ENCODE data around the gene DOLK.
A peak's percentile ranks its signal among the peaks of the same experiment; 100 is the strongest.
"Not testable (repeated sequence)": the region's sequence is repeated elsewhere in the genome, so short reads cannot be mapped to it uniquely, and the experiment has no call there.

DOLK gene

DNA sequence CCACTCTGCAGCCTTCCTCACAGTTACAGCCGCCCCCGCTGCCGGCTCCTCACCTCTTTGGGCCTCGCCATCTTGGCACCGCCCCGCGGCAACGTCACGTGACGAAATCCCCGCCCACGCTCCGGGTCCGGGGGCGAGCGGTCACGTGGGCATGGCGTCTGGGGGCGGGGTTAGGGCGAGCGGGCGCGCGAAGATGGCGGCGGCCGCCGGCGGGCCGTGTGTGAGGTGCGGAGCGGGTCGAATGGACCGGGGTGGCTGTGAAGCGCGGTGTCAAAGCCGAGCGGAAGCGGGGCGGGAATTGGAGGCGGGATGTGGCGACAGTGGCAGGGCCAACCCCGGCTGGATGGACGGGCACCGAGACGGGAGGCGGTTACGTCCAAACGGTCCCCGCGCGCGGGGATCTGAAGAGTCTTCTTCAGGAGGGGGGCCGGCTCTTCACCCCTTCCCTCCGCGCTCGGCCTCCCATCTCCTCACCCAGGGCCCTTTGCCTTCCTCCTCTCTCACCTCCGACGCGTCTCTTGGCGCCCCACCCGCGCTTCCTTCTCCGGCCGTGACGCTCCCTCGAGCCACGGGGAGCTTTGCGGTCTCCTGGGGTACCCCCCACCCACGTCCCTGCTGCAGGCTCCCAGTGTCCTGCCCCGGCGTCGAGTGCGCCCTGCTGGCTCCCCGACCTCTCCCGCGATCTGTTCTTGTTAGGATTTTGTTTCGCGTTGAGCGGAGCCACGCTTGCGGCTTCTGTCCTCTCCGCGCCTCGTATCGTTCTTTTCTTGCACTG is at the start of gene DOLK, which contains the start of gene NUP188:
TSS of gene DOLK (minus strand) at position 77 of the 775 bp plus-strand sequence. CDS start 300 bp downstream, outside the sequence.
TSS of gene NUP188 (plus strand) at position 173 of the 775 bp plus-strand sequence. CDS start at position 194, 21 bp downstream.
- DNase-seq (ENCODE audit: low read depth) = peak; percentile 91

DNA sequence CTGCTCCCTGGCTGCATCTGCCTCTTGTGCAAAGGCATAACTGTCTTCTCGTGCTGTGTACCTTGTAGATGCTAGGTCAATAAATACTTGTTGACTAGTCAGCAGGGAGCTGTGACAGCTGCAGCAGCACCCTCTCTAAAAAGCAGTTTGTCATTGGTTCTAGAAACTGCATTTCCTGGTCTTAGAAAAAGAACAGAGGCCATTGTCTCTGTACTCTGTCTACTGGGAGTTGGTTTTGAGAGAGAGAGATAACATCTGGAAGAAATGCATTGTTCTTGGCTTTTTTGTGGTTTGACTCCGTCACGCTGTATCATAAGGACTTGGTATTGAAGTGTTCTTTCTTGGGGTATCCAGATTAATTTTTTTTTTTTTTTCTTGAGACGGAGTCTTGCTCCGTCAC is 48.4 kb upstream of the DOLK start:
- no peak for DNase-seq (ENCODE audit: low read depth)

DNA sequence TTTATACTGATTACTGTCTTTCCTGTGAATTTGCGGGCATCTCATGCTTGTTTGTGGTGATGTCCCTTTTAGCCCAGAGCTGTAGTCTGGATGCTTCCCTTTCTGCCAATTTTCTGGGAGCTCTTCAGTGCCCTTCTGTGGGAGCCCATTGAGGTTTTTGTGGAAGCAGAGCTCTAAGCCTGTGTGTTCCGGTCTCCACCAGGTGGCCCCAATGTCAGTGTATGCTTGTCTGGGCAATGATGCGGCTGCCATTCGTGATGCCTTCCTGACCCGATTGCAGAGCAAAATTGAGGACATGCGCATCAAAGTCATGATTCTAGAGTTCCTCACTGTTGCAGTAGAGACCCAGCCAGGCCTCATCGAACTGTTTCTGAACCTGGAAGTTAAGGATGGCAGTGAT is 45.6 kb upstream of the DOLK start:
- DNase-seq (ENCODE audit: low read depth) = peak; percentile 27

DNA sequence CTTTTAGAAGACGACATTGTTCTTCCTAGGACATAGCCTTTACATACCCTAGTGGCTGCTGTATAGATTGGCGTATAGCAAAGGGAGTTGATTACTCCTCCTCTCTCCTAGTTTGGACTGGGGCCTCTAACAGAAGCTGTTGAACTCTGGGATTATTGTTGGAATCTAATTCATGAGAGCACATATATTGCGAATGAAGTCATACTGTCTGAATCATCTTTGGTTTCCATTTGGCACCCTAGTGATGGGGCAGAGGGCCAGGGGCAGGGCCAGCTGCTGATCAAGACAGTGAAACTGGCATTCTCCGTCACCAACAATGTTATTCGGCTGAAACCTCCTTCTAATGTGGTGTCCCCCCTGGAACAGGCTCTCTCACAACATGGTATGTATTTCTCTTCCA is 40.4 kb upstream of the DOLK start:
- DNase-seq (ENCODE audit: low read depth) = peak; percentile 82

DNA sequence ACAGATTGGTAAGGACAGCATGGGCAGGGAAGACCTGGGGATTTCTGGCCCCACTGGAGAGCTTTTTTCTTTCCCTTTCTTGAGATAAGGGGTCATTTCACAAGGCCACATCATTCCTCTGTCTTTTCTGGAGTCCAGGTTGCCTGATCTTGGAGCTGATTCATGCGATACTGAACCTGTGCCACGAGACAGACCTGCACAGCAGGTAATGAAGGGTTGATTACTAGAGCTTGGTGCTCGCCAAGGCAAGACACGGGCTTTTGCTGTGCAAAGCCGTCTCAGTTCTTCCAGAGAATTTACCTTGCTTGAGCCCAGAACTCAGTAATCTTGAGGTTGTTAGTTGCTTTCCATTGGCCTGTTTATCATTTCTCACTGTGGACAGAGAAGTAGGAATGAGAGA is 39.3 kb upstream of the DOLK start:
- DNase-seq (ENCODE audit: low read depth) = no peak

DNA sequence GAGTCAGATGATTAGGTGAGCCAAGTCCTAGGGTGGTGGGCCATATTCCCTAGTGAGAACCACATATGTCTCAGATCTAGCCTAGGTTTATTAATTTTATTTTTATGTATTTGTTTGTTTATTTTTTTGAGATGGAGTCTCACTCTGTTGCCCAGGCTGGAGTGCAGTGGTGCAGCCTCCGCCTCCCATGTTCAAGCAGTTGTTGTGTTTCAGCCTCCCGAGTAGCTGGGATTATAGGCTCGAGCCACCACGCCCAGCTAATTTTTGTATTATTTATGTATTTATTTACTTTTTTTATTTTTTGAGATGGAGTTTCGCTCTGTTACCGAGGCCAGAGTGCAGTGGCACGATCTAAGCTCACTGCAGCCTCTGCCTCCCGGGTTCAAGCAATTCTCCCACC is 36.1 kb upstream of the DOLK start:
- DNase-seq (ENCODE audit: low read depth) = no peak

DNA sequence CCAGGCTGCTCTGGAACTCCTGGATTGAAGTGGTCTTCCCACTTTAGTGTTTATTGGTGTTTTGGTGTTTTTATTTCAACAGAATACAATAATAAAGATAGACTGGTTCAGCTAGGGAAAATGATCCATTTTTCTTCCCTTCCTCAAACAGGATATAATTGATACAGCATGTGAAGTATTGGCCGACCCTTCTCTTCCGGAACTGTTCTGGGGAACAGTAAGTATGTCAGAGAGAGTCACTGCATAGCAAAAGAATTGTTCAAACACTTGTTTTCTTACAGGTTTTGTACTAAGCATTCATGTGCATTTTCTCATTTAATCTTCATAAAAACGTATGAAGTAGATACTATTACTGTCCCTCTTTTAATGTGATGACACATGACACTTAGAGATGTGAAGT is 31.7 kb upstream of the DOLK start:
- DNase-seq (ENCODE audit: low read depth) = no peak

DNA sequence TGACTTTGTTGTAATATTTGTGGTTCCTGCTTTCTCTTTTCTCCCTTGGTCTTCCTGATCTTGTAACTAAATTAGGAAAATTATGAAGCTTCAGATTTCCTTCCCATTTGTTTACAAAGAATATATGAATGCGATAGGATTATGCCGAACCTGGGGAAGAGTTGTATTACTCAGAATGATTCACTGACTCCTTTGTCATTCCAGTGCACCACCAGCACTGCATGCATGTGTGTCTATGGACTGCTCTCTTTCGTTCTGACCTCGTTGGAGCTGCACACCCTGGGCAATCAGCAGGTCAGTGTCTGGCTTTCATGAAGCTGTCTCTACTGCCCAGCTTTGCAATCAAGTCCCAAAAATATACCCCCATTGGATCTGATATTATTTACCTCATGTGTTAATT is 25.6 kb upstream of the DOLK start:
- DNase-seq (ENCODE audit: low read depth) = peak; percentile 79

DNA sequence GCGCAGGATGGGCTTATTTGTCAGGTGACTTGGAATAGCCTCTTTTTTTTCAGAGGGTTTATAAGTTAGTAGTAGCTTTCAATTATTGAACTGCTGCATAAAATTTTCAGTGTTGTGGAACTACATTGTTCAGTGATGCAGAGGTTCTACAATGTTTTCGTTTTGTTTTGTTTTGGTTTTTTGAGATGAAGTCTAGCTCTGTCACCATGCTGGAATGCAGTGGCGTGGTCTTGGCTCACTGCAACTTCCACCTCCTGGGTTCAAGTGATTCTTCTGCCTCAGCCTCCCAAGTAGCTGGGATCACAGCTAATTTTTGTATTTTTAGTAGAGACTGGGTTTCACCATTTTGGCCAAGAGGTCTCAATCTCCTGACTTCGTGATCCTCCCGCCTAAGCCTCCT is 22.1 kb upstream of the DOLK start:
- peak; percentile 63 for DNase-seq (ENCODE audit: low read depth)

DNA sequence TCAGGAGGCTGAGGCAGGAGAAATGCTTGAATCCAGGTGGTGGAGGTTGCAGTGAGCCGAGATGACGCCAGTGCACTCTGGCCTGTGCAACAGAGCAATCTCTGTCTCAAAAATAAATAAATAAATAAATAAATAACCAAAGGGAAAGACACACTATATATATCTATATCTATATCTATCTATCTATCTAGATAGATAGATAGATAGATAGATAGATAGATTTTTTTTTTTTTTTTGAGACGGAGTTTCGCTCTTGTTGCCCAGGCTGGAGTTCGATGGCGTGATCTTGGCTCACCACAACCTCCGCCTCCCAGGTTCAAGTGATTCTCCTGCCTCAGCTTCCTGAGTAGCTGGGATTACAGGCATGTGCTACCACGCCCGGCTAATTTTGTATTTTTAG is 14.0 kb upstream of the DOLK start:
- not testable (repeated sequence) for DNase-seq (ENCODE audit: low read depth)

DNA sequence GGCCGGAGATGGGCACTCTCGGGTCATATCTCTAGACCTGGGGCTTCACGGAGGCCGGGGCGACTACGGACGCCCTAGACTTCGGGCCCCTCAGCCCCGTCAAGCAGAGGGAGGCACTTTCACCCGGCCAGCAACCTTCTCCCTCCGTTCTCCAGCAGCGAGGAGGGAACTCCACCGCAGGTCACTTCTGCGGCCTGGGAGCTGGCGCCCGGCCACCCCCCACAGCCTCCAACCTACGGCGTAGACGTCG is 201 bp downstream of the DOLK start:
- DNase-seq (ENCODE audit: low read depth) = no peak

DNA sequence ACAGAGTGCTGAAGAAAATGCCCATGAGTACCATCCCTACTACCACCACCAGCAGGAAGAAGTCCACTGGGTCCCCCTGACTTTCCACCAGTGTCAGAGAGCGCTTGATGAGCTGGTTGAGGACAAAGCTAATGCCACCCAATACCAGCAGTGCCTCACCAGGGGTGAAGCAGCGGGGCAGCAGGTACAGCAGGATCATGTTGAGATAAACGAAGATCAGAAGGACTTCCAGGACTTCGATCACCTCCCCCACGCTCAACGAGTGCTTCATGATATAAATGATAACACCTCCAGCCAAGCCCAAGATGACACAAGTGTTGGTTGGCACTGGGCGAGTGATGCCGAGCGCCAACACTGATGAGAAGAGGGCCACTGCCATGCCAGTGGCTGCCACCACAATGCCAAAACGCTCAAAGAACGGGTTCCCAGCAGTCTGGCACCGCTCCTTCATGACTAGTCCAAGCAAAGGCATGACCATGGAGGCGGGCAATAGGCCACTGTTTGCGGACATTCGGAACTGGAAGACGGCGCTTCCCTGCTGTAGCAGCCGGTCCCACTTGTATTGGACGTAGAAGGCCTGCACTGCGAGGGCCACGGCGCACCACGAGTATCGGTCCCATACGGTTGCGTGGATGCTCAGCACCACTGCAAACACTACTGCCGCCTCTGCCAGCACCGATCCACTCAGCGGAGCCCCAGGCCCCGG is 679 bp downstream of the DOLK start:
- DNase-seq (ENCODE audit: low read depth) = peak; percentile 39

DNA sequence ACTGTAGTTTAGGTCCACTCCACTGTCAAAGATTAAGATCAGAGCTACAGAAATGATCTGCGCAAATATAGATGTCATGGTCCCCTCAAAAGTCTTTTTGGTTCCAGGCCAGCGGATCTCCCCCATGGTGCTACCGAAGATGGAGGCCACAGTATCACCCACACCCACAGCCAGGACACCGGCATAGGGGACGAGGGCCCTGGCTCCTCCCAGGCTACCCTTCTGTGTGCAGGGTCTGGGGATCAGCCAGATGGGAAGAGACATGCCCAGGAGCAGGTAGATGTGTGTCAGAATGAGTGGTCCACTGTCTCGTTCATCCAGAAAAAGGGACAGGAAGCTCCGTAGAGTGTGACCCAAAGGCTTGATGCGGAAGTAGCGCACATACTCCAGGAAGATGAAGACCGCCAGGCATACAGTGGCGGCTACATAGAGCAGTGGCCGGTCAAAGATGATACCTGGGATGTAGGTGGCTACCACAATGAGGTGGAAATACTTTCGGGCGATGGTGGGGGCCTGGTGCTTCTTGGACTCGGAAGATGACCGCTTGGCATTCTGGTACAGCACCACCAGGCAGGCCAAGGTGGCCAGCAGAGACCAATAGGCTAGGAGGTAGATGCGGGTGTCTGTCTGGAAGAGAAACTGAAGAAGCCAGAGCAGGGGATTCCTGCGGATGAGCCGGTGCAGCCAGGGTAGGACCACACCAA is 1.5 kb downstream of the DOLK start:
- DNase-seq (ENCODE audit: low read depth) = no peak

DNA sequence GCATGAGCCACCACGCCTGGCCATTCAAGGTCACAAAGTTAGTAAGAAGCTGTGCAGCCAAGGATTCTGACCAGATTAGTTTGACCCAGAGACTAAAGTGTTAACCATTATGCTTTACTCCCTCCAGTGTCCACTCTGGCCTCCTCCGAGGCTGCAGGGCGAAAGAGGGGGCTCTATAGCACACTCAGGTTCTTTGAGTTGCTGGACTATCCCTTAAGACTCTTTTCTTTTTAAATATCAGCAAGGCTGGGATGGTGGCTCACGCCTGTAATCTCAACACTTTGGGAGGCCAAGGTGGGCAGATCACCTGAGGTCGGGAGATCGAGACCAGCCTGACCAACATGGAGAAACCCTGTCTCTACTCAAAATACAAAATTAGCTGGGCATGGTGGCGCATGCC is 2.4 kb downstream of the DOLK start:
- not testable (repeated sequence) for DNase-seq (ENCODE audit: low read depth)

DNA sequence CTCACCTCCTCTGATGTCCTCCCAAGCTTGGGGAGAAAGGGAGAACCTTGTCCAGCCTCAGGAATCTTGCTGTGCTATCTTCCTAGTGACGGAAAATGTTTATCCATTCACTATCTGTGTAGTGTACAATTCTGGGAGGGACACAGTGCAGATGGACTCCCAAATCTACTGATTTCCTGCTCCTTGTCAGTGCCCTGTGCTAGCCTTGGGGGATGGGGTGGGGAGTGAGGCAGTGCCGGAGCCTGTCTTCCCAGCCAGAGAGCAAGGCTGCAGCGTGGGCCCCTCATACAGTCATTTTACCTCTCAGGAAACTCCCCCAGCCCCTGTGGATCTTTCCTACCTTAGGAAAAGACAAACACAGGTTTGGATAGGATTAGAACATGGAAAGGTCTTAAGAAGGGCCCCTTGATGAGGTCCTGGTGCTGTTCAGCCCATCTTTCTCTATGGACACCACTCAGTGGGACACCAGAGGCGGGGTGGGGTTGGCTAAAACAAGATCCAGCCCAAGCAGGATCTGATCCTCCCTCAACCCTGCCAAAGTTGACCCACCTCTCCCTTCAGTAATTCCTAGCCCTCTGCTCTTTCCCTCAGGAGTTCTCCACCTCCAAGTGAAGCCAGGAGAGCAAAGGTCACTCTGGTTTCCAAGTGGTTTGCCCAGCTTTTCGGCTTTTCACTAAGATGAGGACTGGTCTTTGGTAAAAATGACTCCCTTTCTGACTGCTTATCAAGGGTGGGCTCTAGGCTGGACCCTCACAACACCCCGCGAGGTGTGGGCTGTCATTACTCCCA is 3.4 kb downstream of the DOLK start:
- no peak for DNase-seq (ENCODE audit: low read depth)

DNA sequence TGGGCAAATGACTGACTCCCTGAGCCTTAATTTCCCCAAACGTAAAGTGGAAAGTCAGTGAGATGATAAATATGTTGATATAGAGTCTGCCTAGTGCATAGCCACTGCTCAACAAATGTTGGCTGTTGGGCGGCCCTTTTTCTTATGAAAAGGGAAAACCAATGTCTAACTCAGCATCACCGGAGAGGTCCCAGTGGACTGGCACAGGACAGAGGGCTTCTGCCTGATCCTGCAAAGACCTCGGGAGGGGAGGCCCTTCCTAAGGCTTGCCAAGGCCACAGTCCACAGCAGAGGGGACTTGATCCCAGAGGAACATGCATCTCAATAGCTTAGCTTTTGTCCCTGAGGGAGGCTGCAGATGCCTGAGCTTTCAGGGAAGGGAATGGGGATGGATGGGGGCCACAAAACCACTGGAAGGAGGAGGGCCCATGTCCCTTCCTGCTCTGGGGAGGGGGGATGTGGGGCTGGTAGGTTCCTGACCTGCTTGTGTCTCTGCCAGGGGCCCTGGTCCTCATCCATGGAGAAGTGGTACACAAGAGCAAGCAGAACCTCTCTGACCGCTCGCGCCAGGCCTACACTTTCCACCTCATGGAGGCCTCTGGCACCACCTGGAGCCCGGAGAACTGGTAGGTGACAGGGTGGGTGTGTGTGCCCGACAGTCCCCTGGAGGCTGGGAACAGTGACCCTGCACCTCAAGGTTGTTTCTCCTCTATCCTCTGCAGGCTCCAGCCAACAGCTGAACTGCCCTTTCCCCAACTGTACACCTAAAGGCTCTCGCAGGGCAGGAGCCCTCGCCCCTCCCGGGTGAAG is 6.3 kb downstream of the DOLK start:
- no peak for DNase-seq (ENCODE audit: low read depth)

DNA sequence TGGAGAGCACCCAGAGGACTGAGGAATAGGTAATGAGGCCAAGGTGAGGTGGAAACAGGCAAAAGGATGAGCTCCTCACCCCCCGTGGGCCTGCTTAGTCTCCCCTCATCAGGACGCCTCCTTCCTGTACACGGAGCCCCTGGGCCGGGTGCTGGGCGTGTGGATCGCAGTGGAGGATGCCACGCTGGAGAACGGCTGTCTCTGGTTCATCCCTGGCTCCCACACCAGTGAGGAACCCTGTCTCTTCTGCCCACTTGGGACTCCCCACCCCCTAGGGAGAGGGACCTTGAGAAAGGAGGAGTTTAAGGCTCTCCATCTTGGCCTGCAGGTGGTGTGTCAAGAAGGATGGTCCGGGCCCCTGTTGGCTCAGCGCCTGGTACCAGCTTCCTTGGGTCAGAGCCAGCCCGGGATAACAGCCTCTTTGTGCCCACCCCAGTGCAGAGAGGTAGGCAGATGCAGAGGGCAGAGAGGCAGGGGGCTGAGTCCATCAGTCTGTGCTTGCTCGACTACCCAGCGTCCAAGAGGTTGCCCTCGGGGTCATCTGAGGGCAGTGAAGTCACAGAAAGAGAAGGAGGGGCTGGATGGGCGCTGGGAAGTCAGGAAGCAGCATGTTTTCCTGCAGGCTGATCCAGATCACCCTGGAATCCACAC is 7.0 kb downstream of the DOLK start:
- no peak for DNase-seq (ENCODE audit: low read depth)

DNA sequence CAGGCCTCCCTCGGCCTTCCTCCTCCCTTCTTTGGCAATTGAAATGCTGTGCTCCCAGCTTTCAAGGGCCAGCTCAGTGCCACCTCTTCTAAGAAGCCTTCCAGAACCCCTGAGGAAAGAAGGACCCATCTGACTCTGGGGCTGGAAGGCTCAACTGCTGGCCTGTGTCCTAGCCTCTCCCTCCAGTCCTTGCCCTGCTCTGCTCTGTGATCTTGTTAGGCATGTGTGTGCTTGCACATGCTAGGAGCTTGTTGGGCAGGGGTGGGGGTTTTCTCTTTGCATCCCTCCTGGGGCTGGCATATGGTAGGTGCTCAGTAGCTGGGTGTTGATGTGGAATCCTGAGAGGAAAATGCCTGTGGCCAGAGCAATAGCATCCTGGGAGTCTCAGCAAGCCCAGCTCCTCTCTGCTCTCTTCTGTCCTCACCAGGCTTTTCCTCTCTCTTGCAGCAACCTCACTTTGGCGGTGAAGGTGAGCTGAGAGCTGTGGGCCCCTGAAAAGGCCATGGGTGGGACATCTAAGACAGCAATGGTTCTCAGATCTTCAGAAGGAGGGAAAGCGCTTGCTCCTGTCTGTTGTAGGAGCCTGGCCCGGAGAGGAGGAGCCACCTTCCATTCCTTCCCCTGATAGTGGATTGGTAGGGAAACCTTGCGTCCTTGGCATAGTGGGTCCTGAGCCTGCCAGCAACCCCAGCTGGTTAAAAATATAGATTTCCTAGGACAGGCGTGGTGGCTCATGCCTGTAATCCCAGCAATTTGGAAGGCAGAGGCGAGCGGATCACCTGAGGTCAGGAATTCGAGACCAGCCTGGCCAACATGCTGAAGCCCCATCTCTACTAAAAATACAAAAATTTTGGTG is 9.9 kb downstream of the DOLK start:
- no peak for DNase-seq (ENCODE audit: low read depth)

DNA sequence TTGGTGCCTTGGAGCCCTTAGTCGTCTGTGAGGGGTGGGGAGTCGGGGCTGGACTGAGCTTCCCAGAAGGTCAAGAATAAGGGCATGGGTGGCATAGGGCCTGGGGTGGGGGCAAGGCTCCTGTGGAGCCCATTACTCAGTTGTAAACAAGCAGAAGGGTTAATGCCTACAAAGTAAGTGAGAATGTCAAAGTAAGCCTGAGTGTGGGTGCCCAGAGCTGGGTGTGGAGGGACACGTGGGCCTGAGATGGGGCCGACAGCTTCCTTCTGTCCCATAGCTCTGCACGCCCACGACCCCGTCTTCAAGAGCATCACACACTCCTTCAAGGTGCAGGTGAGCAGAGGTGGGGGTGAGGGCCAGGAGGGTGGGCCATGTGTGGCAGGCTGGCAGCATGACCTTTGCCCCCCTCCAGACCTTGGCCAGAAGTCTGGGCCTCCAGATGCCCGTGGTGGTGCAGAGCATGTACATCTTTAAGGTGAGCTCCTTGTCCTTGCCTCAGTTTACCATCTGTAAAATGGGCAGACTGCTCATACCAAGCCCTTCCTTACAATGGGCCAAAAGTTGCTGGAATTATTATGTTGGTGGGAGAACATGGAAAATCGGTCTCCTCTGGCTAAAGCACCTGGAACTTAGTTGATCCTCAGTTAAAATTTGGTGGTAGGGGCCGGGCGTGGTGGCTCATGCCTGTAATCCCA is 11.1 kb downstream of the DOLK start:
- no peak for DNase-seq (ENCODE audit: low read depth)
